Fibroblast of skin of scalp (primary cell): ENCODE data around the gene MYO1H.

Source experiments
- DNase-seq: peaks from one replicate; pipeline ENCODE4 v3.0.0-alpha.2; 2013

The MYO1H gene

GRCh38 chr12:109448707-109449390 lies 101.1 kb downstream of the MYO1H start:
- DNase-seq = no peak

GRCh38 chr12:109449845-109450532 lies 102.3 kb downstream of the MYO1H start:
- DNase-seq = no peak

GRCh38 chr12:109450980-109451379 lies 103.3 kb downstream of the MYO1H start:
- DNase-seq = no peak

- no peak for DNase-seq
Measured at GRCh38 chr12:109451400-109451799, 103.7 kb downstream of the MYO1H start.

GRCh38 chr12:109452489-109452888 lies 104.8 kb downstream of the MYO1H start:
- DNase-seq = no peak

- no peak for DNase-seq
Measured at GRCh38 chr12:109455706-109456105, 108.0 kb downstream of the MYO1H start.

GRCh38 chr12:109458086-109458485 lies 110.4 kb downstream of the MYO1H start:
- peak; percentile 47 for DNase-seq

- peak; percentile 33 for DNase-seq
Measured at GRCh38 chr12:109458771-109459208, 111.1 kb downstream of the MYO1H start.

GRCh38 chr12:109459247-109459646 lies 111.5 kb downstream of the MYO1H start:
- DNase-seq = no peak

GRCh38 chr12:109460538-109460937 lies 112.8 kb downstream of the MYO1H start:
- no peak for DNase-seq

- peak; percentile 37 for DNase-seq
Measured at GRCh38 chr12:109461049-109461845, 113.5 kb downstream of the MYO1H start.

- peak; percentile 99 for DNase-seq
Measured at GRCh38 chr12:109461846-109462756, 114.4 kb downstream of the MYO1H start.

GRCh38 chr12:109462868-109463692 lies 115.4 kb downstream of the MYO1H start:
- peak; percentile 99 for DNase-seq

GRCh38 chr12:109463756-109464155 lies 116.1 kb downstream of the MYO1H start:
- peak; percentile 57 for DNase-seq

GRCh38 chr12:109464642-109465351 lies 117.1 kb downstream of the MYO1H start:
- peak; percentile 47 for DNase-seq

GRCh38 chr12:109466305-109466704 lies 118.6 kb downstream of the MYO1H start:
- no peak for DNase-seq

- no peak for DNase-seq
Measured at GRCh38 chr12:109466821-109467220, 119.1 kb downstream of the MYO1H start.

GRCh38 chr12:109467978-109468676 lies 120.4 kb downstream of the MYO1H start:
- DNase-seq = no peak

- no peak for DNase-seq
Measured at GRCh38 chr12:109469517-109469916, 121.8 kb downstream of the MYO1H start.

- DNase-seq = no peak
Measured at GRCh38 chr12:109473006-109473405, 125.3 kb downstream of the MYO1H start.
